Esophagus squamous epithelium (tissue), 4 donors: Measurements from ENCODE around the gene LRP1.

Source experiments
- CTCF ChIP-seq, 6 experiments: fragments of 450-650 bp in 4 of 6; fragments of 200-600 bp in 2 of 6; sonication (generic) in 2 of 6; IDR thresholded peaks; one replicate each; pipeline ENCODE4 v1.5.1; 2016 to 2019; ENCODE audit warnings: antibody characterized with exemption in 6 of 6, mild to moderate bottlenecking in 4 of 6, moderate library complexity in 4 of 6
- POLR2A ChIP-seq, 4 donors: fragments of 450-650 bp; IDR thresholded peaks; one replicate each; pipeline ENCODE4 v1.6.1; 2017; ENCODE audit warnings: antibody characterized with exemption in 4 of 4, mild to moderate bottlenecking in 4 of 4, moderate library complexity in 3 of 4

- TF ChIP-seq POLR2A (IDR thresholded peaks at IDR 0.05) (no peak), CTCF (IDR thresholded peaks at IDR 0.05) (no peak)
Observed at GRCh38 chr12:57105011-57105753, 23.1 kb upstream of the LRP1 start.
